Skeletal muscle cell (primary cell): ENCODE results near the gene ZFP28.
A peak's percentile ranks its signal among the peaks of the same experiment; 100 is the strongest.

Source experiments
- DNase-seq: peaks from one replicate; pipeline ENCODE4 v3.0.0-alpha.2; 2010; ENCODE audit warnings: low read depth
- H3K4me3 ChIP-seq: 2 replicates; pipeline ENCODE4 v1.5.1; 2011; ENCODE audit warnings: low read depth, mild to moderate bottlenecking, control low read depth, low read length, moderate library complexity

The ZFP28 gene

GRCh38 chr19:56594783-56595547, 56.2 kb downstream of the ZFP28 start, which contains the start of gene ZNF71:
Gene ZNF71, plus strand, starts transcription at chr19:56595302. Its CDS starts 6,257 bp downstream, at chr19:56601559.
- DNase-seq, result peak; percentile 43
- H3K4me3 ChIP-seq, result peak within 1 kb of the TSS; percentile 94

DNA sequence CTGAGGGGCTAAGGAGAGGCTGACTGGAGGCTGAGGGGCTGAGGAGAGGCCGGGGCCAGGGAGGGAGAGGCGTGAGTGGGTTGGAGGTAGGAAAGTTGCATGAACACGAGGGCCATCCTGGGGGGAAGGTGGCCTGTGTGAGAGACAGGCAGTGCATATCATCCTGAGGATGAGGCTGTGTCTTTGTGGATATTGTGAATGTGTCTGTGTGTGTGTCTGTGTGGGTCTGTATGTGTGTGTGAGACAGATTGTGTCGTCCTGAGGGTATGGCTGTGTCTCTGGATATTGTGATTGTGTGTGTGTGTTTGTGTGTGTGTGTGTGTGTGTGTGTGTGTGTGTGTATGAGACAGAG, 56.8 kb downstream of the ZFP28 start:
- DNase-seq, result no peak
- peak overlapping the region; percentile 94 for H3K4me3 ChIP-seq

GRCh38 chr19:56596676-56597075, 57.9 kb downstream of the ZFP28 start:
- no peak for DNase-seq
- H3K4me3 ChIP-seq, result no peak overlapping the region

DNA sequence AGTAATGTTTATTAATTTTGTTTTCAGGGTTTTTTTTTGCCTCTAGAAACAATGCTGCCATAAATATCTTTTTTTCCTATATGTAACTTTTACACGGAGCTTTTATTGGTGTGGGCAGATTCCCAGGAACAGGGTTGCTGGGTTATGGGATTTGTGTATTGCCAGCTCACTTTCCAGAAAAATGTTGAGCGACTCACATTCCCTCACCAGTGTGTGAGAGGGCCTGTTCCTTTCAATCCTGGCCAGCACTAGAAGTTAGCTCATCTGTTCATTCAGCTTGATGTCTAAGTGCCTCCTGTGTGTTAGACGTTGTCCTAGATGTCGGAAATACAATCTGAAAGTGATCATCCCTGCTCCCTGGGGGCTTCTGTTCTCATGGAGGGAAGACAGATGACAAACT, 58.9 kb downstream of the ZFP28 start:
- DNase-seq, result peak; percentile 19
- no peak overlapping the region for H3K4me3 ChIP-seq

DNA sequence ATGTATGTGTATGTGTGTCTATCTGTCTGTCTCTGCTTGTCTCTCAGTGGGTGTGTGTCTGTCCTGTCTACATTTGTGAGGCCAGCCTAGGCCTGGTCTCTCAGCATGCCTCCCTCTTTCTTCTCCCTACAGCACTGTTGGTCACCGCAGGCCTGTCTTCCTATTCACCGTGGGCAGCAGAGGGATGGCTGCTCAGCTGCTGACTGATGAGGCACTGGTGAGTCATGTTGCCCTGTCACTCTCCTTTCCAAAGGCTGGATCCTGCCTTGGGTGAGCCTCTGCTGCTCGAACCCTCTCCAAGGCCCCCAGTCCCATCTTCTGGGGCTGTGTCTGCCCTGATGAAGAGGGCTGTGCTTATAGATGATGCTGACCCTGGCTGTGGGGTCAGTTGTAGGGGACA, 62.6 kb downstream of the ZFP28 start:
- H3K4me3 ChIP-seq, result no peak overlapping the region
- DNase-seq, result no peak

DNA sequence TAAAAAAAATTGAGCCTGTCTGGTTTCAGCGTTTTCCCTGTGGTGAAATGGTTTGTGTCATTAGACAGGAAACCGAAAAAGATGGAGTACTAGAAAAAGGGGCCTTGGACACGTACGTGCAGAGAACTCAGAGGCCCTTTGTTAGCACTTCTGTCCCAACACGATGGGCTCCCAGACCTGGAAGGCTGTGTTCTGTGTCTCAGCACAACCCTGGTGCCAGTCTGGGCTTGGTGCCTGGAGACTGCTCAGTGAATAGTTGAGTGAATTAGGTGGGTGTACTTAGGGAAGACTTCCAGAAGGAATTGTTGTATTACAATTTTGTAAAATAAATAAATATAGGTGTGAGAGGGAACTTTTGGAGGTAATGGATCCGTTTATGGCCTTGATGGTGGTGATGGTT, 65.1 kb downstream of the ZFP28 start:
- DNase-seq, result no peak
- no peak overlapping the region for H3K4me3 ChIP-seq
